Fibroblast of lung (primary cell): ENCODE results near the gene MYDGF. TPM values are rescaled to one million over a fixed set of nuclear protein-coding genes. Genes with fewer than 3 reads are reported as not detected.

Experiments used
- DNase-seq, 2 donors: peaks; one replicate each; pipeline versions ENCODE4 v3.0.0 to v3.0.0-alpha.2; 2010; ENCODE audit warnings: low read depth in 2 of 2
- H2AFZ ChIP-seq: 2 replicates; pipeline ENCODE4 v1.5.1; 2012; ENCODE audit warnings: low read length, control low read depth, inconsistent platforms
- H3K27ac ChIP-seq: 2 replicates; pipeline ENCODE4 v1.5.1; 2011; ENCODE audit warnings: low read length, control low read depth; ENCODE audit not compliant: insufficient read depth
- H3K27me3 ChIP-seq: 2 replicates; pipeline ENCODE4 v1.5.1; 2011; ENCODE audit warnings: mild to moderate bottlenecking, low read length; ENCODE audit not compliant: control insufficient read depth, insufficient read depth
- H3K36me3 ChIP-seq: 2 replicates; pipeline ENCODE4 v1.5.1; 2011; ENCODE audit warnings: low read length; ENCODE audit not compliant: control insufficient read depth, insufficient read depth
- H3K4me1 ChIP-seq: 2 replicates; pipeline ENCODE4 v1.5.1; 2011; ENCODE audit warnings: low read length; ENCODE audit not compliant: control insufficient read depth, insufficient read depth; ENCODE audit errors: extremely low read depth
- H3K4me2 ChIP-seq: 2 replicates; pipeline ENCODE4 v1.5.1; 2011; ENCODE audit warnings: low read length, control low read depth; ENCODE audit not compliant: insufficient read depth; ENCODE audit errors: extremely low read depth
- H3K4me3 ChIP-seq, 4 experiments: fragments of 200-600 bp in 1 of 4; sonication (generic) in 1 of 4; replicated peaks in 1 of 4; 2 replicates each; pipeline ENCODE4 v1.5.1; 2011 to 2016; ENCODE audit warnings: low read length in 4 of 4, low read depth in 3 of 4, mild to moderate bottlenecking in 3 of 4, control low read depth in 2 of 4, inconsistent platforms in 1 of 4, mixed read lengths in 1 of 4; ENCODE audit not compliant: insufficient read depth in 1 of 4; ENCODE audit errors: control extremely low read depth in 1 of 4
- H3K79me2 ChIP-seq: 2 replicates; pipeline ENCODE4 v1.5.1; 2012; ENCODE audit warnings: mild to moderate bottlenecking, low read length, inconsistent platforms; ENCODE audit not compliant: control insufficient read depth, insufficient read depth
- H3K9ac ChIP-seq: 2 replicates; pipeline ENCODE4 v1.5.1; 2011; ENCODE audit warnings: mild to moderate bottlenecking, low read length, control low read depth; ENCODE audit not compliant: insufficient read depth
- H3K9me3 ChIP-seq: 2 replicates; pipeline ENCODE4 v1.5.1; 2012; ENCODE audit warnings: low read depth, low read length; ENCODE audit not compliant: control insufficient read depth, insufficient read depth
- H4K20me1 ChIP-seq: 2 replicates; pipeline ENCODE4 v1.5.1; 2011; ENCODE audit warnings: low read length; ENCODE audit not compliant: control insufficient read depth, insufficient read depth; ENCODE audit errors: extremely low read depth
- EZH2 ChIP-seq: IDR thresholded peaks from 2 replicates; pipeline ENCODE4 v1.5.1; 2012; ENCODE audit warnings: low read length, control low read depth, mild to moderate bottlenecking; ENCODE audit errors: missing control alignments
- polyA plus RNA-seq, 2 donors: library from polyadenylated mRNA; depleted of rRNA in 1 of 2; stranded (reverse) in 1 of 2; unstranded in 1 of 2; fragments of >200 nt; gene quantifications; 2 replicates each; pipeline ENCODE4 v1.2.1, GENCODE V29; 2011 to 2012; ENCODE audit warnings: missing spikeins in 1 of 2
- total RNA-seq: library from RNA; depleted of rRNA; stranded (reverse); fragments of >200 nt; gene quantifications from 2 replicates; pipeline ENCODE4 v1.2.1, GENCODE V29; 2014
- TF ChIP-seq, protein P1 (sequence below), 2 donors: IDR thresholded peaks in 1 of 2; conservative IDR thresholded peaks in 1 of 2; 1 replicate in 1 of 2; 2 replicates in 1 of 2; pipeline ENCODE4 v1.5.1; 2011 to 2012; ENCODE audit warnings: low read length in 2 of 2, control low read depth in 1 of 2, inconsistent platforms in 1 of 2, low read depth in 1 of 2, mild to moderate bottlenecking in 1 of 2

The MYDGF gene
- total and polyA plus RNA-seq, 2 donors (not counting 1 experiment from before 2014, with no cell fraction given) = 167 to 181 TPM

DNA sequence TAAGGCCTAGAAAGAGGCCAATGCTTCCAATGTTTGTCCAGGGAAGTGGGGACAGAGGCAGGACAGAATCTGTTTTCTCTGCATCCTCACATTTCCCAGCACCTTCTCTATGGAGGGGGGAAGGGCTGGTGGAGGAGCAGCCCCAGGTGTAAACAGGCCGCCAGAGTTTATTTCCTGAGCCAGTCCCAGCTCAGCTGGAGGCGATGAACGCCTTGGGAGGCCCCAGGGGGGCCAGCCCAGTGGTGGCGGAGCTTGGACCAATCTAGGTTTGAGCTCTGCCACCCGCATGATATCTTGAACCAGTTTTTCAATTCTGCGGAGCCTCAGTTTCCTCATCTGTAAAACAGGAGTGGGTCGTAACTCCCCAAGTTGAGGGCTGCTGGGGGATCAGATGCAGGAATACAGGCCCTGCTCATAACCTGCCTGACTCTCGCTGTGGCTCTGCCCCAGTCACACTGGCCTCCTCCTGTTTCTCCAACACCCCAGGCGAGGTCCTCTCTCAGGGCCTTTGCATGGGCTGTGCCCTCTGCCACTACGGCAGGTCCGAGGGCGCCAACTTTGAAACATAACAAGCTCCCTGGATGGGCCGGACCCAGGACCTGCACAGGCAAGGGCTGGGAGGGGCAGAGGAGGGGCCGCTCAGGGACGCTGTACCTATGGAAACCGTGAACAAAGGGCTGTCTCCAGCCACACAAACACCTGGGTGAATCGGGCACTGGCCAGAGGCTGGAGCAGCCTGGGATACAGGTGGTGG, 29.7 kb downstream of the MYDGF start:
- DNase-seq = no peak
- H3K27me3 ChIP-seq = no peaks in the 10 kb centered on the region
- TF ChIP-seq, protein P1, sequence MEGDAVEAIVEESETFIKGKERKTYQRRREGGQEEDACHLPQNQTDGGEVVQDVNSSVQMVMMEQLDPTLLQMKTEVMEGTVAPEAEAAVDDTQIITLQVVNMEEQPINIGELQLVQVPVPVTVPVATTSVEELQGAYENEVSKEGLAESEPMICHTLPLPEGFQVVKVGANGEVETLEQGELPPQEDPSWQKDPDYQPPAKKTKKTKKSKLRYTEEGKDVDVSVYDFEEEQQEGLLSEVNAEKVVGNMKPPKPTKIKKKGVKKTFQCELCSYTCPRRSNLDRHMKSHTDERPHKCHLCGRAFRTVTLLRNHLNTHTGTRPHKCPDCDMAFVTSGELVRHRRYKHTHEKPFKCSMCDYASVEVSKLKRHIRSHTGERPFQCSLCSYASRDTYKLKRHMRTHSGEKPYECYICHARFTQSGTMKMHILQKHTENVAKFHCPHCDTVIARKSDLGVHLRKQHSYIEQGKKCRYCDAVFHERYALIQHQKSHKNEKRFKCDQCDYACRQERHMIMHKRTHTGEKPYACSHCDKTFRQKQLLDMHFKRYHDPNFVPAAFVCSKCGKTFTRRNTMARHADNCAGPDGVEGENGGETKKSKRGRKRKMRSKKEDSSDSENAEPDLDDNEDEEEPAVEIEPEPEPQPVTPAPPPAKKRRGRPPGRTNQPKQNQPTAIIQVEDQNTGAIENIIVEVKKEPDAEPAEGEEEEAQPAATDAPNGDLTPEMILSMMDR (conservative IDR thresholded peaks at IDR 0.05 in 1 of 2, IDR thresholded peaks at IDR 0.05 in 1 of 2; ENCODE audit: low read depth in 1 of 2, low read length in 2 of 2) = no peak
- no peak for TF ChIP-seq EZH2
- H3K9ac ChIP-seq = no peak overlapping the region
- peak overlapping the region; percentile 100 for H3K4me2 ChIP-seq
- no peaks in the 10 kb centered on the region for H3K9me3 ChIP-seq
- H3K79me2 ChIP-seq = peaks cover 3% of the 10 kb centered on the region
- H2AFZ ChIP-seq = no peak overlapping the region
- peak overlapping the region; percentile 80 to 90 (median 82) for H3K4me3 ChIP-seq
- no peaks in the 10 kb centered on the region for H4K20me1 ChIP-seq
- peaks cover 13% of the 10 kb centered on the region for H3K4me1 ChIP-seq
- H3K27ac ChIP-seq = no peak overlapping the region
- no peaks in the 10 kb centered on the region for H3K36me3 ChIP-seq

DNA sequence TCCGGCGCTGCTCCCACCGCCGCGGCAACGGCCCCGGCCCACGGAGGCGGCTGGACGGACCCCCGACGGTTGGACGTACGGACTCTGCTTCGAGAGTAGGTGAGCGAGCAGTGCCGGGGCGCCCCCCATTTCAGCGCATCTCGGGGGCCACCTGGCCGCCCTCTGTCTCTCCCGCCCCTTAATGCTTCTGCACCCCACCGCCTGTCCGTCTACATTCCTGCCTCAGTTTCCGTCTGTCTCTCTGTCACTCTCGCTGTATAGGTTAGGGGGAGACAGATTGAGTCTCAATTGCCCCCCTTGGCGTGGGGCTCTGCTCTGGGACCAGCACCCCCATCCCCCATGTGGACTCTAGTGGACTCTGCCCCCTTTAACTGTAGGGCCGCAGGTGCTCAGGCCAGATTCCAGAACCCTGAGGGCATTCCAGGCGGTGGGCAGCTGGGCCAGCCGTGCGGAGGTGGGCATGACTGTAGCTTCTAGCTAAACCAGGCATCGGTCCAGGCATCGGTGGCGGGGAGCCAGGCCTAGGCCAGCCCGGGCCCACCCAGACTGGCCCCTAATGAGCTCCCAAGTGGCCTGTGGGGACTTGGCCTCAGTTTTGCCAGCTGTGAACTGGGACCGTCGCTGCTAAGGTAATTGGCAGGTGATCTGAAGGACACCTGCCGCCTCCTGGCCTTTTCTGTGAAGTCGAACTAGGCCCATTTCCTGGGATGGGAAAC, 30.5 kb downstream of the MYDGF start:
- no peak for DNase-seq
- Histone ChIP-seq H3K27ac (peak overlapping the region; percentile 47), H3K9me3 (no peaks in the 10 kb centered on the region)

More for the DNA sequence above, 30.5 kb downstream of the MYDGF start:
- TF ChIP-seq, protein P1 (conservative IDR thresholded peaks at IDR 0.05 in 1 of 2, IDR thresholded peaks at IDR 0.05 in 1 of 2; ENCODE audit: low read depth in 1 of 2, low read length in 2 of 2) = no peak
- TF ChIP-seq EZH2 = no peak
- Histone ChIP-seq H2AFZ (peak overlapping the region; percentile 82), H3K4me3 (peak overlapping the region; percentile 80 to 90 (median 82)), H3K4me1 (peaks cover 17% of the 10 kb centered on the region), H4K20me1 (no peaks in the 10 kb centered on the region), H3K79me2 (peaks cover 3% of the 10 kb centered on the region), H3K27me3 (no peaks in the 10 kb centered on the region), H3K9ac (peak overlapping the region; percentile 59), H3K4me2 (peak overlapping the region; percentile 100), H3K36me3 (no peaks in the 10 kb centered on the region)
